OCI-LY1 (cell line): ENCODE data around the gene NAT14.

ENCODE experiments used
- H2AFZ ChIP-seq: fragments of 200-600 bp; sonication (generic), shearing (Covaris generic); 2 replicates; pipeline ENCODE4 v1.6.0; 2014; ENCODE audit warnings: antibody characterized with exemption, mild to moderate bottlenecking, low read length
- H3F3A ChIP-seq: fragments of 200-600 bp; sonication (generic), shearing (Covaris generic); 2 replicates; pipeline ENCODE4 v1.6.0; 2014; ENCODE audit warnings: mild to moderate bottlenecking, antibody characterized with exemption, low read length, moderate library complexity; ENCODE audit not compliant: insufficient read depth
- H3K27ac ChIP-seq: fragments of 200-600 bp; sonication (generic); 2 replicates; pipeline ENCODE4 v1.5.1; 2014; ENCODE audit warnings: low read length, mixed run types, mild to moderate bottlenecking, low read depth; ENCODE audit not compliant: poor library complexity, severe bottlenecking
- H3K27me3 ChIP-seq: fragments of 200-600 bp; sonication (generic); 2 replicates; pipeline ENCODE4 v1.6.0; 2014; ENCODE audit warnings: antibody characterized with exemption, mild to moderate bottlenecking, low read length, moderate library complexity; ENCODE audit not compliant: insufficient read depth
- H3K36me3 ChIP-seq: fragments of 200-600 bp; sonication (generic); 2 replicates; pipeline ENCODE4 v1.6.1; 2014; ENCODE audit warnings: mild to moderate bottlenecking, antibody characterized with exemption, low read length, moderate library complexity, mixed read lengths; ENCODE audit not compliant: insufficient read depth
- H3K4me1 ChIP-seq: fragments of 200-600 bp; sonication (generic); 2 replicates; pipeline ENCODE4 v1.5.1; 2014; ENCODE audit warnings: mild to moderate bottlenecking, low read length, moderate library complexity; ENCODE audit not compliant: insufficient read depth, severe bottlenecking
- H3K4me2 ChIP-seq: fragments of 200-600 bp; sonication (generic), shearing (Covaris generic); 2 replicates; pipeline ENCODE4 v1.6.1; 2014; ENCODE audit warnings: low read length
- H3K4me3 ChIP-seq: fragments of 200-600 bp; sonication (generic); 2 replicates; pipeline ENCODE4 v1.5.1; 2014; ENCODE audit warnings: low read length, low read depth, mild to moderate bottlenecking, mixed read lengths; ENCODE audit not compliant: poor library complexity, severe bottlenecking
- H3K79me2 ChIP-seq: fragments of 200-600 bp; shearing (Covaris generic); 2 replicates; pipeline ENCODE4 v1.6.1; 2016; ENCODE audit warnings: mixed run types, low read length, mixed read lengths; ENCODE audit not compliant: insufficient read depth
- H3K9ac ChIP-seq: fragments of 200-600 bp; sonication (generic), shearing (Covaris generic); 2 replicates; pipeline ENCODE4 v1.6.1; 2014; ENCODE audit warnings: mild to moderate bottlenecking, low read length, mixed read lengths
- H3K9me2 ChIP-seq: fragments of 200-600 bp; sonication (generic), shearing (Covaris generic); 2 replicates; pipeline ENCODE4 v1.6.1; 2014; ENCODE audit warnings: low read depth, mild to moderate bottlenecking, low read length, mixed read lengths
- H3K9me3 ChIP-seq: fragments of 200-600 bp; shearing (Covaris generic); 2 replicates; pipeline ENCODE4 v1.6.1; 2014; ENCODE audit warnings: low read length, mixed read lengths
- H4K20me1 ChIP-seq: fragments of 200-600 bp; sonication (generic), shearing (Covaris generic); 2 replicates; pipeline ENCODE4 v1.6.0; 2016; ENCODE audit warnings: mild to moderate bottlenecking, low read length; ENCODE audit not compliant: insufficient read depth
- CTCF ChIP-seq: fragments of 200-600 bp; sonication (generic), shearing (Covaris generic); IDR thresholded peaks from 2 replicates; pipeline ENCODE4 v1.5.1; 2017; ENCODE audit warnings: mild to moderate bottlenecking, antibody characterized with exemption, low read length, moderate library complexity, mixed read lengths
- EZH2 ChIP-seq: fragments of 200-600 bp; sonication (generic), shearing (Covaris generic); IDR thresholded peaks from 2 replicates; pipeline ENCODE4 v1.8.0; 2017; ENCODE audit warnings: borderline replicate concordance, mixed run types, mild to moderate bottlenecking, antibody characterized with exemption, low read length, moderate library complexity, mixed read lengths

Gene NAT14

DNA sequence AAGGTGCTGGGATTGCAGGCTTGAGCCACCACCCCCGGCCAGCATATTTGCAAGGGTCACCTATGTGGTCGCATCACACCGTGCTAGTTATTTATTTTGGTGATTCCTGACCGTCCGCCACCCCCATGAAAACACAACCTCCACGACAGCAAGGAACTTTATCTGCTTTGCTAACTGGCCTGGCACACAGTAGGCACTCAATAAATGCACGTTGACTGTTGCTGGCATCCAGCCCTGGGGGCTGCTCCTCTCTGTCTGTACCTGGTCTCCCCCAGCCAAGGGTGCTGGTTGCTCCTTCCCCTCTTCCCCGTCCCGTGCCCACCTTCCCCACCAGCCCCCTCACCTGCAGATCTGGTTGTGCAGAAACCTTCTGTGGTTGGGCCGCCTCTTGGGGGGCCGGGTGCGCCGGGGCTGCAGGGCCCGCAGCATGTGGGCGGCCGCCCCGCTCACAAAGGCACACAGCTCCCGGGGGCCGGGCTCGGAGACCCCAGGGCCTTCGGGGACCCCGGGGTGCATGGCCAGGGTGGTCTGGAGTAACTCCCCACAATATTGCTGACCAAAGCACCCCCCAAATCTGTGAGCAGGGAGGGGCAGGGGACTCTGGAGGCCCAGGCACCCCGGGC, 20.8 kb upstream of the NAT14 start:
- Histone ChIP-seq H3F3A (no peaks in the 10 kb centered on the region), H3K27me3 (no peaks in the 10 kb centered on the region), H3K9me2 (no peaks in the 10 kb centered on the region), H3K79me2 (no peaks in the 10 kb centered on the region), H3K4me1 (peaks cover 20% of the 10 kb centered on the region), H3K36me3 (no peaks in the 10 kb centered on the region), H3K4me3 (no peak overlapping the region), H3K9ac (no peak overlapping the region), H3K27ac (no peak overlapping the region), H3K9me3 (no peaks in the 10 kb centered on the region), H3K4me2 (no peak overlapping the region), H4K20me1 (no peaks in the 10 kb centered on the region), H2AFZ (no peak overlapping the region)
- TF ChIP-seq CTCF (no peak), EZH2 (no peak)

DNA sequence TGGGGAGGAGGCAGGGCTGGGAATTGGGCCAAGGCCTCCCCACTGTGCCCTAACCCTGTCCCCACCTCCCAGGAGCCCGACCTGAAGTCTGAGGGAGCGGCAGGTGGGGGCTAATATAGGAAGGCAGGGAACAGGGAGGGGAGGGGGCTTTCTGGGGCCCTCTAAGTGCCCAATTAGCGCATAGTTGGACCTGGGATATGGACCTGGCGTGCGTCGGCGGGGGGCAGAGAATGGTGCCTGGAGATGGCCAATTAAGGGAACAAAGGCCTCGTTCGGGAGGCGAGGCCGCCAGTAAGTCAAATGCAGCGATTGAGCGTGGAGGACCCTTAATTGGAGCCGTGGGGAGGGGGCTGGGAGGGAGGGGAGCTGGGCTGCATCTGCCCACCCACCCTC, 20.3 kb upstream of the NAT14 start, which contains the start of gene C19orf85:
Gene C19orf85, minus strand, starts transcription at position 90 of the 393 bp plus-strand sequence. CDS start 197 bp downstream, outside the sequence.
- Histone ChIP-seq H3K4me3 (no peak within 1 kb of the TSS), H3K9ac (no peak within 1 kb of the TSS), H3K9me2 (no peaks in the 10 kb centered on the region), H3K4me2 (no peak within 1 kb of the TSS), H3K27me3 (no peaks in the 10 kb centered on the region), H3K9me3 (no peaks in the 10 kb centered on the region), H3K4me1 (peaks cover 18% of the 10 kb centered on the region), H3K79me2 (no peaks in the 10 kb centered on the region), H3F3A (no peaks in the 10 kb centered on the region), H3K27ac (no peak within 1 kb of the TSS), H2AFZ (no peak within 1 kb of the TSS), H4K20me1 (no peaks in the 10 kb centered on the region), H3K36me3 (no peaks in the 10 kb centered on the region)
- no peak for TF ChIP-seq CTCF
- TF ChIP-seq EZH2 = no peak

GRCh38 chr19:55465460-55466240, 19.3 kb upstream of the NAT14 start:
- H3K9me3 ChIP-seq = no peaks in the 10 kb centered on the region
- no peaks in the 10 kb centered on the region for H3F3A ChIP-seq
- H2AFZ ChIP-seq = no peak overlapping the region
- H4K20me1 ChIP-seq = no peaks in the 10 kb centered on the region
- no peaks in the 10 kb centered on the region for H3K79me2 ChIP-seq
- no peak overlapping the region for H3K9ac ChIP-seq
- H3K4me2 ChIP-seq = no peak overlapping the region
- H3K27me3 ChIP-seq = no peaks in the 10 kb centered on the region
- no peaks in the 10 kb centered on the region for H3K36me3 ChIP-seq
- no peaks in the 10 kb centered on the region for H3K9me2 ChIP-seq
- peaks cover 8% of the 10 kb centered on the region for H3K4me1 ChIP-seq
- H3K4me3 ChIP-seq = no peak overlapping the region
- TF ChIP-seq EZH2 = no peak
- no peak for TF ChIP-seq CTCF
- H3K27ac ChIP-seq = no peak overlapping the region
